HG02870 (cell line): ENCODE measurements around the gene ZNF557.

ENCODE experiments used
- ATAC-seq: cut with Tn5 transposase; IDR thresholded peaks from one replicate; pipeline ENCODE4 v1.9.1; 2021; ENCODE audit warnings: mild to moderate bottlenecking, moderate library complexity; ENCODE audit not compliant: unreplicated experiment

ZNF557 gene

DNA sequence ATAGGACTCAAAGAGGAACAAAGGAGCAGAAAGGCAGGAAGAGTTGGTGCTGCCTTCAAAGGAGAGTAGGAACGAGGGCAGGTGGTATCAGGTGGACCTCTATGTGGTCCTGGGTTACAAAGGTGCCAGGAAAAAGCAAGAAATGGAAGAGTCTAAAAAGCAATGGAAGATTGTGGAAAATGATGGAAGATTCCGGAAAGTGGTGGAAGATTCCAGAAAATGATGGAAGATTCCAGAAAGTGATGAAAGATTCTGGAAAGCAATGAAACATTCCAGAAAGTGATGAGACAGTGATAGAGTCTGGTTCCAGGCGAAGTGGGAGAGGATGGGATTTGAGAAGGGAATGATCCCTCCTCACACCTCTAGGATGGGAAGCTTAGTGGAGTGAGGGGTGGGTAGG lies 55.3 kb downstream of the ZNF557 start:
- ATAC-seq = no peak

DNA sequence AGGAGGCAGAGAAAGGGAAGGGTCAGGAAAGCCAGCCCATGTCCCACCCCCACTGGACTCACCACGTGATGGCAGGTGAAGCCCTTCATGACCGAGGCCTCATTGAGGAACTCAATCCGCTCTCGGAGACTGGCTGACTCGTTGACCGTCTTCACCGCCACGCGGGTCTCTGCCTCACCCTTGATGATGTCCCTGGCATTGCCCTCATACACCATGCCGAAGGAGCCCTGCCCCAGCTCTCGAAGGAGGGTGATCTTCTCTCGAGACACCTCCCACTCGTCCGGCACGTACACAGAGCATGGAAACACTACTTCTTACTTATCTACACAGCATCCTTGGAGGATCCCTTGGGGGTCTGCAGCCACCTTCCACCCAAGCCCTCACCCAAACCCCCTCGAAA lies 55.7 kb downstream of the ZNF557 start:
- ATAC-seq = no peak

DNA sequence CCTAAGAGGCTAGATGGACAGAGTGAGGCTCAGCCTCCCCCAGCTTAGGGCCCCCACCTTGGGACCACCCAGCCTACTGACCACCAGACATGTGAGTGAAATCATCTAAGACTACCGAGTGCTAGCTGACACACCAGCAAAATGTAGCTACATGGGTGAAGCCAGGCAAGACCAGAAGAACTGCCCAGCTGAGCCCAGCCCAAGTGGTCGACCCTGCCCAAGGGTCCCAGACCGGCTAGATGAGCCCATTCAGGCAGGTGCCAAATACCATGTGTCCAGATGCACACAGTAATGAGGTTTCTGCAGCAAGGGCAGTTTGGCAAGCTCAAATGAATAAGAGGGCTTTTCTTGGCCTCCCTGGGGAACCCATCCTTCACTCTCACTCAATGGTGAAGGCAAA lies 56.6 kb downstream of the ZNF557 start:
- no peak for ATAC-seq

GRCh38 chr19:7130043-7130442 lies 60.5 kb downstream of the ZNF557 start:
- no peak for ATAC-seq

GRCh38 chr19:7132054-7132453 lies 62.6 kb downstream of the ZNF557 start:
- ATAC-seq = no peak

DNA sequence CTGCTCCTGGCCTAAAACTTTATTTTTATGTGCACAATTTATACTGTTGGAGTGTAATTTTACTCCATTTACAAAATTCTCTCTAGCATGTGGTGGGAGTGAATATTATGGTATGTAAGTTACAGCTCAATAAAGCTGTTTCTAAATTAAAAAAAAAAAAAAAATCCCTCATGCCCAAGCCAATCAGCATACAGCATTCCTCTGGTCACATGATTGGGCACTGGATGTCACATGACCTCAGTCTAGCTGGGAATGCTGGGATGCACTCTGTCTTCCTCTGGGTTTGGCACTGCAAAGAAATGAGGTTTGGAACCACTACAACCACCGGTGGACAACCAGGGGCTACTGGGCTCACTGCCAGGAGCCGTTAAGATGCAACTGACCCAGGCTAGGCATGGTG lies 67.6 kb downstream of the ZNF557 start:
- ATAC-seq = no peak
